A673 (cell line): ENCODE results near the gene STK38L. TPM values are rescaled to one million over a fixed set of nuclear protein-coding genes. Genes with fewer than 3 reads are reported as not detected.

Experiments
- BruUV-seq: library from RNA; stranded (reverse); fragments of 400-500 nt; replicated peaks from 2 replicates; lab custom pipeline; 2021; lab: Mats Ljungman, UMichigan
- CTCF ChIA-PET: fragments of 300-600 bp; sonication (Branson Sonifier 250); formaldehyde crosslinking; loops from one replicate; lab custom pipeline; 2022; ENCODE audit warnings: antibody characterized with exemption; lab: Charles Lee
- POLR2A ChIA-PET: fragments of 300-600 bp; sonication (Branson Sonifier 250); formaldehyde crosslinking; loops from one replicate; lab custom pipeline; 2022; ENCODE audit warnings: antibody characterized with exemption; ENCODE audit not compliant: low non-redundant PET; lab: Charles Lee
- DNase-seq: peaks from one replicate; pipeline ENCODE4 v3.0.0-alpha.2; 2015; ENCODE audit warnings: low spot score
- H3K27ac ChIP-seq: fragments of 200-600 bp; sonication (generic); 2 replicates; pipeline ENCODE4 v1.5.1; 2016; ENCODE audit warnings: mixed run types, low read depth, mild to moderate bottlenecking, mixed read lengths, antibody characterized with exemption, low read length; ENCODE audit not compliant: poor library complexity, severe bottlenecking
- H3K27me3 ChIP-seq: fragments of 200-600 bp; sonication (generic); replicated peaks from 2 replicates; pipeline ENCODE4 v1.6.1; 2017; ENCODE audit warnings: mixed run types, low read depth, mild to moderate bottlenecking, mixed read lengths, antibody characterized with exemption, low read length; ENCODE audit not compliant: insufficient read depth, poor library complexity
- H3K36me3 ChIP-seq: fragments of 200-600 bp; sonication (generic); 2 replicates; pipeline ENCODE4 v1.6.1; 2016; ENCODE audit warnings: mixed run types, mild to moderate bottlenecking, mixed read lengths, antibody characterized with exemption, low read length; ENCODE audit not compliant: insufficient read depth, poor library complexity, severe bottlenecking
- H3K4me1 ChIP-seq: fragments of 200-600 bp; sonication (generic); 2 replicates; pipeline ENCODE4 v1.6.1; 2017; ENCODE audit warnings: mixed run types, mild to moderate bottlenecking, mixed read lengths, antibody characterized with exemption, low read length; ENCODE audit not compliant: insufficient read depth, poor library complexity, severe bottlenecking
- H3K4me3 ChIP-seq: fragments of 200-600 bp; sonication (generic); 2 replicates; pipeline ENCODE4 v1.5.1; 2016; ENCODE audit warnings: low read depth, mixed run types, mild to moderate bottlenecking, mixed read lengths, low read length; ENCODE audit not compliant: poor library complexity, severe bottlenecking
- H3K9me3 ChIP-seq: fragments of 200-600 bp; sonication (generic); 2 replicates; pipeline ENCODE4 v1.6.1; 2016; ENCODE audit warnings: mixed run types, low read depth, mild to moderate bottlenecking, mixed read lengths, antibody characterized with exemption, low read length; ENCODE audit not compliant: poor library complexity, severe bottlenecking
- CTCF ChIP-seq: fragments of 300-800, 200-600 bp; sonication (generic); conservative IDR thresholded peaks from 2 replicates; pipeline ENCODE4 v1.5.1; 2017; ENCODE audit warnings: low read depth, mild to moderate bottlenecking, antibody characterized with exemption, low read length, moderate library complexity, mixed read lengths
- EZH2 ChIP-seq: fragments of 200-600 bp; sonication (generic); IDR thresholded peaks from 2 replicates; pipeline ENCODE4 v1.6.1; 2017; ENCODE audit warnings: borderline replicate concordance, low read depth, mild to moderate bottlenecking, mixed read lengths, antibody characterized with exemption, low read length; ENCODE audit not compliant: poor library complexity, severe bottlenecking
- intact Hi-C: fragments of 100-400 bp; cut with micrococcal nuclease; formaldehyde crosslinking; loops from one replicate; pipeline ENCODE4 v1.10.0; 2022; ENCODE audit not compliant: unreplicated experiment
- total RNA-seq: library from RNA; stranded (reverse); gene quantifications from 2 replicates; pipeline ENCODE4 v1.2.3, GENCODE V29; 2021

STK38L gene
- total RNA-seq, 1 experiment from 2014 or later, result 21.0 TPM

DNA sequence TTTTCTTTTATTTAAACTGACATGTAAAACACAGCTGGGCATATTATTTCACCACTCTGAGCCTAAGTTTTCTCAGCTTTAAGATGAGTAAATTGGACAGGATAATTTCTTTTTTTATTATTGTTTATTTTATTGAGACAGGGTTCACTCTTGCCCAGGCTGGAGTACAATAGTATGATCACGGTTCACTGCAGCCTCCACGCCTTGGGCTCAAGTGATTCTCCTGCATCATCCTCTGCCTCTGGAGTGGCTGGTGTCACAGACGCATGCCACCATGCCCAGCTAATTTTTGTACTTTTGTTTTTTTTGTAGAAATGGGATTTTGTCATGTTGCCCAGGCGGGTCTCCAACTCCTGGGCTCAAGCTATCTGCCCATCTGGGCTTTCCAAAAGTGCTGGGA lies 101.3 kb downstream of the STK38L start:
- intact Hi-C loops, result no loop called here
- ChIA-PET POLR2A (no interaction called here), CTCF (no interaction called here)
- no peaks in the 10 kb centered on the region for H3K4me1 ChIP-seq
- TF ChIP-seq CTCF (no peak), EZH2 (no peak)
- no peaks in the 10 kb centered on the region for H3K27me3 ChIP-seq
- no peak overlapping the region for H3K27ac ChIP-seq
- BruUV-seq, result no TSS peak
- H3K36me3 ChIP-seq, result no peaks in the 10 kb centered on the region
- no peak overlapping the region for H3K4me3 ChIP-seq
- no peak for DNase-seq
- H3K9me3 ChIP-seq, result no peaks in the 10 kb centered on the region

- CTCF ChIA-PET, result no interaction called here
Measured at GRCh38 chr12:27347779-27348178, 103.7 kb downstream of the STK38L start.

GRCh38 chr12:27351476-27351875 lies 107.4 kb downstream of the STK38L start:
- CTCF ChIA-PET, result no interaction called here
- BruUV-seq, result no TSS peak

More at GRCh38 chr12:27347779-27348178, 103.7 kb downstream of the STK38L start:
- TF ChIP-seq EZH2, result no peak
- TF ChIP-seq CTCF, result no peak
- POLR2A ChIA-PET, result no interaction called here
- intact Hi-C loops, result no loop called here
- no TSS peak for BruUV-seq
- DNase-seq, result no peak
- H3K36me3 ChIP-seq, result no peaks in the 10 kb centered on the region
- no peaks in the 10 kb centered on the region for H3K4me1 ChIP-seq
- no peak overlapping the region for H3K27ac ChIP-seq
- no peaks in the 10 kb centered on the region for H3K9me3 ChIP-seq
- no peak overlapping the region for H3K4me3 ChIP-seq
- no peaks in the 10 kb centered on the region for H3K27me3 ChIP-seq

More at GRCh38 chr12:27351476-27351875, 107.4 kb downstream of the STK38L start:
- no peak overlapping the region for H3K27ac ChIP-seq
- no peak overlapping the region for H3K4me3 ChIP-seq
- intact Hi-C loops, result no loop called here
- no peaks in the 10 kb centered on the region for H3K9me3 ChIP-seq
- H3K36me3 ChIP-seq, result no peaks in the 10 kb centered on the region
- H3K4me1 ChIP-seq, result no peaks in the 10 kb centered on the region
- DNase-seq, result no peak
- POLR2A ChIA-PET, result no interaction called here
- TF ChIP-seq EZH2, result no peak
- no peak for TF ChIP-seq CTCF
- H3K27me3 ChIP-seq, result no peaks in the 10 kb centered on the region
